ENCODE results near the gene STAT4.

The STAT4 gene

DNA sequence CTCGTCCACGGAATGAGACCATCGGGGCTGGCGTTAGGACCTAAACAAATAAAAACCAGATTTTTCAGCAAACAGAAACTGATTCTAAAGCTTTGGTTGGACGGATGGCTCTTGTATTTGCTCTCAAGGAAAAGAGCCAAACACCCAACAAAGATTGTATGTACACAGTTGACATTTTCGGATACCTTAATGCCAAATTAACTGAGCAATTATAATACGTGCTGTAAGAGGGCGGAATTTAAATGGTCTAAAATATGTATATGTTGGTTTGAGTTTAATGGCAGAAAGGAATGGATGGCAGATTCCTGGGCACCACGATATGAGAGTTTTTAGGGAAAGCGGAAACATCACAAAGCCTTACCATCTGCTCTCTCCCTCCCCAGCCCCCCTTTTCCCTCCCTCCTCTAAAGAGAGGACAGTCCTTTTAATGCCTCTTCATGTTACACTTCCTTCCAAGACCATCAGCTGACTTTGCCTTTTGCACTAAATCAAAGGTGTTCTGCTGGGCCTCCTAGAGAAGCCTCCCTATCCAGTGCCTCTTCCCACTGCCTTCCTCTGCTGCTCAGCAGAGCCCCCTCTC lies 170.1 kb downstream of the STAT4 start:
- H3K4me1 ChIP-seq, result peaks cover 43% of the 10 kb centered on the region
- H3K36me3 ChIP-seq (ENCODE audit: control insufficient read depth, insufficient read depth, low read length), result peaks cover 3% of the 10 kb centered on the region

DNA sequence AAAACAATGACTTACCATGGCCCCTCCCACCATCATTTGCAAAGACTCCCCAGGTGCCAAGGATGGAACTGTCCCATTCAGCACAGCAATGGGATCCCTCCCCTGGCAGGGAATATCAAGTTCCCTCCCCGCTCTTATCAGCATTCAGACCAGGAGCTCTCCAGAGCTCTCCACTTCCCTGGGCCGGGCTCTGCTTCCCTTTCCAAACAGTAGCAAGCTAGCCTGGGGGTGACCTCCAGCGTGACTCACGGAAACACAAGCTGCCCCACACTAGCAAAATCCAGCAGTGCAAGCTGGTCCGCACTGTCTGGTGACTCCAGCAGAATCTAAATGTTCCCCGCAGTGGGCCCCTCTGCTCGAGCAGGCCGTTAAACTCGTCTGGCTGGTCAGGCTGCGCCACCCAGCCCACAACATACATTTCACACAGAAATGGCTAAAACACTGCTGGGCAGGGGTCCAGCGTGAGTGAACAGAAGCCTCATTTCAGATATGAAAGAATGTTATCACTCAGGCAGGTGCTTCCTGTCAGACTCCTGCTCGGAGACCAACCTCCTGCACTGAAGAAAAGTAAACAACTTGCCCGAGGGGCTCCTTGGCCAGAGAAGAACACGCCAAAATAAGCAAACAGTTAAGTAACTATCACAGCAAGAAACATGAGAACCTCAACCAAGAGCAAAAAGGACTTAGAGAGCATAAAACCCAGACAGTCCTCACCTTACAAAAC lies 170.7 kb downstream of the STAT4 start:
- H3K27ac ChIP-seq, result peak overlapping the region; percentile 90
- H3K27me3 ChIP-seq (ENCODE audit: control insufficient read depth, insufficient read depth, low read length), result no peaks in the 10 kb centered on the region
- H3K9ac ChIP-seq, result no peak overlapping the region
- peak overlapping the region; percentile 20 for H3K4me2 ChIP-seq (ENCODE audit: low read length)
- H3K4me3 ChIP-seq (ENCODE audit: low read depth, low read length), result peak overlapping the region; percentile 14
- TF ChIP-seq, protein P1, sequence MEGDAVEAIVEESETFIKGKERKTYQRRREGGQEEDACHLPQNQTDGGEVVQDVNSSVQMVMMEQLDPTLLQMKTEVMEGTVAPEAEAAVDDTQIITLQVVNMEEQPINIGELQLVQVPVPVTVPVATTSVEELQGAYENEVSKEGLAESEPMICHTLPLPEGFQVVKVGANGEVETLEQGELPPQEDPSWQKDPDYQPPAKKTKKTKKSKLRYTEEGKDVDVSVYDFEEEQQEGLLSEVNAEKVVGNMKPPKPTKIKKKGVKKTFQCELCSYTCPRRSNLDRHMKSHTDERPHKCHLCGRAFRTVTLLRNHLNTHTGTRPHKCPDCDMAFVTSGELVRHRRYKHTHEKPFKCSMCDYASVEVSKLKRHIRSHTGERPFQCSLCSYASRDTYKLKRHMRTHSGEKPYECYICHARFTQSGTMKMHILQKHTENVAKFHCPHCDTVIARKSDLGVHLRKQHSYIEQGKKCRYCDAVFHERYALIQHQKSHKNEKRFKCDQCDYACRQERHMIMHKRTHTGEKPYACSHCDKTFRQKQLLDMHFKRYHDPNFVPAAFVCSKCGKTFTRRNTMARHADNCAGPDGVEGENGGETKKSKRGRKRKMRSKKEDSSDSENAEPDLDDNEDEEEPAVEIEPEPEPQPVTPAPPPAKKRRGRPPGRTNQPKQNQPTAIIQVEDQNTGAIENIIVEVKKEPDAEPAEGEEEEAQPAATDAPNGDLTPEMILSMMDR (IDR thresholded peaks at IDR 0.05), result no peak
- H3K36me3 ChIP-seq (ENCODE audit: control insufficient read depth, insufficient read depth, low read length), result peaks cover 3% of the 10 kb centered on the region
- no peaks in the 10 kb centered on the region for H3K79me2 ChIP-seq
- H3K4me1 ChIP-seq, result peaks cover 45% of the 10 kb centered on the region
- peak overlapping the region; percentile 79 for H2AFZ ChIP-seq
- H3K9me3 ChIP-seq (ENCODE audit: control insufficient read depth, low read length), result no peaks in the 10 kb centered on the region

More for the DNA sequence above, 170.1 kb downstream of the STAT4 start:
- H2AFZ ChIP-seq, result peak overlapping the region; percentile 79
- H3K27ac ChIP-seq, result peak overlapping the region; percentile 90
- H3K9ac ChIP-seq, result no peak overlapping the region
- no peaks in the 10 kb centered on the region for H3K27me3 ChIP-seq (ENCODE audit: control insufficient read depth, insufficient read depth, low read length)
- H3K79me2 ChIP-seq, result no peaks in the 10 kb centered on the region
- H3K9me3 ChIP-seq (ENCODE audit: control insufficient read depth, low read length), result no peaks in the 10 kb centered on the region
- TF ChIP-seq, protein P1 (IDR thresholded peaks at IDR 0.05), result no peak
- H3K4me2 ChIP-seq (ENCODE audit: low read length), result peak overlapping the region; percentile 20
- H3K4me3 ChIP-seq (ENCODE audit: low read depth, low read length), result peak overlapping the region; percentile 14

Data from parathyroid adenoma (tissue), 2 donors.